ENCODE measurements around the gene SHISA3. TPM values are rescaled to one million over a fixed set of nuclear protein-coding genes. Genes with fewer than 3 reads are reported as not detected.

SHISA3 gene
- total RNA-seq (ENCODE audit: low replicate concordance): 0.23 and 4.7 TPM in 2 replicates

DNA sequence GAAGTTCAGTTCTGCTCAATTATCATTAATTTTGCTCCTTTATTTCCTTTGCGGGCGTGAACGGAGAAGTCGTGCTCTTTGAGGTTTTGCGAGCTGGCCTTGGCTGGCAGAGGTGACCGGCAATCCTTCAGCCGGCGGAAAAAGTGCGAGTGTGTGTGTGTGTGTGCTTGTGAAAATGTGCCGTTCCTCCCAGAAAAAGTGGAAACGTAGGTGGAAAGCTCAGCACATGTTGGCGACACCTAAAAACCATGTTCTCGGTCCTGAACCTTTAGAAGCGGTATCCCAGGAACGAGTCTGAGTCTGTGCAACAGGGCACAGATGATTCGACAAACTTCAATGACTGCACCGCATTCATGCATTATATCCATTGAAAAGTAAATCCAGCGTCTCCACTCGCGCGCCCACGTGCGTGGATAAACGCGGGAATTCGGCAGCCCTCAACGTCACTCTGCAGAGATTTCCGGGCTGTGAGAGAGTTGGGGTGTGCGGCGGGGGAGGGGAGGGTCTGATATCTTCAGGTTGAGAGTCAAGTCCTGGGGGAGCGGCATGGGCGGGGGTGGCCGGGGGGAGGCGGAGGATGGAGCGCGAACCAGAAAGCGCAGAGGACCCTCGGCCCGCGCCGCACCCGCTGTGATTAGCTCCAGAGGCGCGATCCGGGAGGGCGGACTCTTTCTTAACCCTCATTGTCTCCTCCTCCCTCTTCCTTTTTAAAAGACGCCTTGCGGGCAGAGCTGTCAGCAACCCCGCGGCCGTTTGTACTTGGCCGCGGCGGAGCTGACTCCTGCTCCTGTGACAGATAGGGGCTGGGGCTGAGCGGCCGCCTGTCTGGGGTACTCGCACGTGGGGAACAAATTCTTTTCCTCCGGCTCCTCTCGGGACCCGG, at the start of gene SHISA3:
Gene SHISA3, plus strand, starts transcription at position 737 of the 883 bp plus-strand sequence. CDS start 569 bp downstream, outside the sequence.

Other genes starting within 250 kb of the SHISA3 start
- not detected in 2 replicates for gene BEND4, start 244.8 kb upstream of the SHISA3 start, total RNA-seq (ENCODE audit: low replicate concordance)